KG1 (cell line): Measurements from ENCODE around the gene MYO5B.

ENCODE experiments used
- DNase-seq: peaks from one replicate; lab custom pipeline; 2025; lab: John Stamatoyannopoulos, UW

The MYO5B gene

GRCh38 chr18:50144540-50144939, 50.4 kb downstream of the MYO5B start:
- DNase-seq: no peak

DNA sequence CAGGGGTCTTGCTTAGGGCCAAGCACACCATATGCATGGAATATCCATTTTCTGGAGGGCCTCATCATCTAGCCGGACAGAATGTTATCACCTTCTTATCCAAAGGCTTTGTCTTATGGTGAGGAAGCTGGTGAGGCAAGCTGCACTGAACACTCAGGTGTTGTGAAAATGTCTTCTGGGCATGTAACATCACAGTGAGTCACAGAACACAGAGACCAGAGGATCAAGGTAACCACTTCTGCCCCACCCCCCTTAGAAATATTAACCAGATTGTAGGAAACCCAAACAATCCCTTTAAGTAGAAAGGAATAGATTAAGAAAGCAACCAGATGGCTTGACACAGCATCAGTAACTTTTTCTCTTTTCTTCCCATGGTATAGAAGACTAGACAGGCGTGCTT, 51.1 kb downstream of the MYO5B start:
- DNase-seq: no peak

DNA sequence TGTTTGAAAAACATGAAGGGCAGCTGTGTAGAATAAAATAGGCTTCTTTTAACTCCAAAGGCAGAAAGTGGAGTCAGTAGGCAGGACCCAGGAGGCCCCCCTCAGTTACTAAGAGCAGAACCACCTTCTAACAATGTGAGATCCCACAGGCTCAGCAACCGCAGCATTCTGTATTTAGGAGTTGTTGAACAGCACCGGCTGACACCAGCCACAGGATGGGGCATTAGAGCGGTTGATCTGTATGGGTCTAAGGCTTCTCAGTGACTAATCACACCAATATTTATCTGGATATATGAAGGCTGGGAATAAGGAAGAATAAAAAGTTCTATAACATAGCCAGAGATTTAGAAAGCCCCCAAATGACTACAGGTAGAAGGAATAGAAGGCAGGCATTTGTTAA, 51.7 kb downstream of the MYO5B start:
- DNase-seq: no peak

DNA sequence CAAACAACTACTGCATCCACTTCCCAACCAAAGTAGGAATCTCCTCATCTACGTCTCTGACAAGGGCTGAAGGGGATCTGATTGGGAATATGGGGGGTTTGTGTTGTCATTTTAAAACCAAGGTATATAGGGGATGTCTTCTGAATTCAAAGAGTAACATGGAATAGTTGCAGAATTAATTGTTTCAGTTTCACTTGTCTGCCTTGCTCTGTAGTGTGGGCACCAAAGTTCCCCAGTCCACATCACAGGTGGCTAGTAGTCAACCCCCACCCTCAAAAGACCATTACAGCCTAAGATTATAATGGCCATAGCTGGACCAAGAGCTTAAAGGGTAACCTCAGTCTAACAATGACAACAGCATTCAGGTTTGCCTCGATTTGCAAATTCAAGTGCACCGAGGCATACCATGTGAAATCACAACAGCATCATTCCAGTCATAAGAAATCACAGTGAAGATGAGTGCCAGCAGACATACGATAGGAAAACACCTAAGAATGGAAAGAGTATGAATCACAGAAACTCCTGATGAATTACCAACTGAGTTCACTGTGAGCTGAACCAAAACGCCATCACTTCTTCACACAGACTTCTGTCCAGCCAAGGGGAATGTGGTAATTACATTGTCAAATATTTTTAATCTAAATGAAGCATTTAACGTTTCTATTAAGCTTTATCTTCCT, 52.4 kb downstream of the MYO5B start:
- DNase-seq: no peak

DNA sequence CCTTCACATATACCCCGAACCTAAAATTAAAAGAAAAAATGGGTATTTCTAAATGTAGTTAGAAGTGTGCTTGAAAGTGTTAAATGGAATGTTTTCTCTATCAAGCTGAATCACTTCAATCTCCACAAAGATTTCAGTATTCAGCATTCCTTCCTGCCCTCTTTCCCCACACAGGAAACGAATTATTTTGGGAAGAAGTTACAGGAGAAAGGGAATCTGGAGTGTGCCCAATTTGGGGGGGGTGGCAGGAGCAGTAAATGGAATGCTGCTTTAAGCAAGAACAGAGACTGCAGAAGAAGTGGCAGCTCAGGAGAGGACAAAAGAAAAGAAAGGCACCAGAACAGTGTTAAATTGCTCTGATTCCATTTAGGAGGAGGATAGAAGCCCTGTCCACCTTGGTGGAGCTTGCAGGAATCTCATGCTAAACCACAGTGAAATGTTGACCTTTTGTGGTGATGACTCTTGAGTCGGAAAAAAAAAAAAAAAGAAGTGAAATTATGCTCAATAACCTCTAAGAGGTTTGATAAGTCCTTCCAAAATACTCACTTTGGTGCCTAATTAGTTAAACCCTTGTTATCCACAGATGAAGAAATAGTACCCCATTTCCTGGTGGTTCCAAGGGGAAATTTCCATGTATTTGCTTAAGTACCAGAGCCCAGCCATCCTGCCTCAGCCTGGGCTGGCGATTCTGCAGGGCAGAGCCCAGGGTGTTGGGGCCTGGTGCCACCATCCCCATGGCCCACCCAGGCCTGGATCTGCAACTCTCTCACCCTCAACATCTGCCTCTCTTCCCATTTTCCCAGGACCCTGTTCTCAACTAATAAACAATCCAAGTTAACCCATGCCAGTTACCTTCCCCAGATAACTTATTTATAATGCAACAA, 56.5 kb downstream of the MYO5B start:
- DNase-seq: no peak

- no peak for DNase-seq
Measured at GRCh38 chr18:50135903-50136302, 59.0 kb downstream of the MYO5B start.

- no peak for DNase-seq
Measured at GRCh38 chr18:50133526-50133925, 61.4 kb downstream of the MYO5B start.

DNA sequence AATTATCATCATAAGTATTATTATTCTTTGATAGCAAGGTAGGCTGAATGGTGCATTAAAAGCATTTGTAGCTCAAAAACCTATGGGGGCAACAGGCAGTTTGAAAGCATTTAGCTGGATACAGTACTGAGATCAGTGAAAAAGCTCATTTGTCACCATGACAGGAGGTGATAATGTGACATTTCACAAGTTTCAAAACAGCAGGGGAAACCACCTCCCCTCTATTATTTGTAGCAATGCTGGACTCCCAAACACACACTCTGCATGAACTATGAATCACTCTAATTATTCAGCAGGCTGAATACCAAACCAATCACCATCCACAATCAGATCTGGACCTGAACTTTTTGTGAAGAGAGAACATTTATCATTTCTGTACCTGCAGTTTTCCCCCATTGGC, 63.4 kb downstream of the MYO5B start:
- DNase-seq: no peak

DNA sequence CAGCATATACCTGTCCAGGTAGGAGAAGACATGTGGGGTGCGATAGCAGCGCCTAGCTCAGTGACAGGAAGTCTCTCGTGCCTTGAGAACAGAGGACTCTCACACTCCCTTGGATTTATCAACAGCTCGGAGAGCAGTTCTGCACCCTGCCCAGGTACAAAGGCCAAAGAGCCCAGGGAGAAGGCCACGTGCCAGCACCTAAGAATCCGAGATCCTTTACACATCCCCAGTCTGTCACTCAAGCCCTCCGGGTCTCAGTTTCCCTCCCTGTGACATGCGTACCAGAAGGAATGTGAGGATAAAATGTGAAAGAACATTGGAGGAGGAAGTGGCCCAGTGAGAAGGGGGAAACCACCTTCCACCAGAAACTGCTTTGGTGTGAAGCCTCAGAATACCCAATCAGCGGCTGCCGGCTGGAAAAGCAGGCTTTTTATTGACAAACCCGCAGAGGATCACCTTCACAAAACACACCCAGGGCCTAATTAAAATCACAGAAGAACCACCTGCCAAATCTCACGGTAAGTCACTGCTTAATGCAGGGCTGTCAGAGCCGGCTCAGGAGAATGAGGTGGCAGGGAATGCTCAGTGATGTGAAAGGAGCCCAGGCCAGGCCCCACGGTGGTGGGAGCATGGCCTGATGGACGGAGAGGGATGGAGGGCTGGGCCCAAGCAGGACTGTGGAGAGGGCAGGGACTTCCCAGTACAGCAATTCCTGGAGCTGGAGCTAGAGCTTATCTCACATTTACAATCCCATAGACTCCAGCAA, 66.3 kb downstream of the MYO5B start:
- DNase-seq: no peak

DNA sequence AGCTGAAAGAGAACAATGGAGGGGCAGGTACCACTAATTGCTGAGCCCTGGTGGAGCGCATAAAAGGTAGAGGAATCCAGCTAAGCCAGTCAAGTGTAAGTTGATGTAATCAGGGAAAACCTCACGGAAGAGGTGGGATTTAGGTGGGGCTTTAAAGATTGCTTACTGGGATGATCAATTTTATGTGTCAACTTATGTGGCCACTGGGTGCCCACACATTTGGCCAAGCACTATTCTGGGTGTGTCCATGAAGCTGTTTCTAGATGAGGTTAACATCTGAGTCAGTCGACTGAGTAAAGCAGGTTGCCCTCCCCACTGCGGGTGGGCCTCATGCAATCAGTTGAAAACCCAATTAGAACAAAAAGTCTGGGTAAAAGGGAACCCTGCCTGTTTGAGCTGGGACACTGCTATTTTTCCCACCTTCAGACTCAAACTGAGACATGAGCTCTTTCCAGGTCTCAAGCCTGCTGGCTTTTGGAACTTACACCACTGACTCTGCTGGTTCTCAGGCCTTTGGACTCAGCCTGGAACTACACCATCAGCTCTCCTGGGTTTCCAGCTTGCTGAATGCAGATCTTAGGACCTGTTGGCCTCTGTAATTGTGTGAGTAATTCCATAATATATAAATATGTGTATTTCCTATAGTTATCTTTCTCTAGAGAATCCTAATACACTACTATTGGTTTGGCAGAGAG, 67.3 kb downstream of the MYO5B start:
- DNase-seq: no peak

DNA sequence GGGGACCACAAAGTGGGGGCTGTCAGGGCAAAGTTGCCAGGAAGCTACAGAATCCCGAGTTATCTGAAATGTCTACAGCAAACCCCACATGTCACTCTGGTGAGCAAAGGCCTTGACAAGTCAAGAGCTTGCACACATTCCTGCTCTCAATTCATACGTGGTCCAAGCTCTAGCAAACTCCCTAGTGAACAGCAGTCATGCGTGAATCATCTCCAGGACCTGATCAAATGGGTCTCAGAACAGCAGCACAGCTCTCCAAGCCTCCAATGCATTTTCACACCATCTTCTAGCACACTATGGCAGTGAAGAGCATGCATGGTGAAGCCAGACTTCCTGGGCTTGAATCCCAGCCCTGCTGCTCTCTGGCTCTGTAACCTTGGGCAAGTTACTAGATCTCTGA, 68.5 kb downstream of the MYO5B start:
- DNase-seq: no peak

DNA sequence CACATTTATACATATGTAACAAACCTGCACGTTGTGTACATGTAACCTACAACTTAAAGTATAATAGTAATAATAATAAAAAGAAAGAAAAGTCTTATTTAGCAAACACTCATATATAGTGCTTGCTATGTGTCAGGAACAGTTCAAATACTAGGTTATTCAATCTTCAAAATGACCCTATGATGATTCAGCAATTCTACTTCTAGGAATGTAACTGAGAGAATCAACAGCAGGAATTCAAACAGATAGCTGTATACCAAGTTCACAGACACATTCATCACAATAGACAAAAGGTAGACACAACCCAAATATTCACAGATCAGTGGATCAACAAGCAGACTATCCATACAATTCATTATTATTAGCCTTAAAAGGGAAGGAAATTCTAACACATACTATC, 69.5 kb downstream of the MYO5B start:
- no peak for DNase-seq

DNA sequence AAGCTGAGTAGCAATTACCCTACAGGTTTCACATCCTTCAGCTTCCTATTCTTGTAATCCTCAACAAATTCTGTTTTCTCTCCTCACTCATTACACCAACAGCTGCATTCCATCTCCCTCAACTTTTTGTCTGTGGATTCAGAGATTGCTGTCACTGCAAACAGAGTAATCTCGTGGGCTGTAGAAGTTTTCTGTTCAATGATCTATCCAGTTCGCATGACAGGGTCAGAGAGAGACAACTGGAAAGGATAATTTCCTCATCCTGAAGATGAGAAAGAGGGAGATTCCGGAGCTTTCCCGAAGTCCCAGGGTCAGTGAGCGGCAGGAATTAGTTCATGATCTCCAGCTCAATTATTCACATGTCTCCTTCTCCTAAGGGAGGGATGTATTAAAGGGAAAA, 75.7 kb downstream of the MYO5B start:
- no peak for DNase-seq

DNA sequence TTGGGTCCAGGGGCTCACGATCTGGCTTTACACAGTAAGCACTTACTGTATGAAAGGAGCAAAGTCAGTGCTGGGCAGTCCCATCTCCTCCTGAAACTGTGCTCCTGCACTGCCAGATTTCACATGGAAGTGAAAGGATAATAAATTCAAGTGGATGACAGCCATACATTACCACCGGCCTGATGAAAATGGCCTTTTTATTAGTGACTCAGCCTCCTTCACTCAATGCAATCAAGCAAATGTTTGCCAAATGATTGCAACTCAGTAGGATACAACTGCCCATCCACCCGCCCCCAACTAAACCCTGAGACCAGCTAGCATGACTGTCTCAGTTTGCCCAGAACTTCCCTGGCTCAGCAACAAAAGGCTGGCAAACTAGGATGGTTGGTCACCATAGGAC, 77.1 kb downstream of the MYO5B start:
- no peak for DNase-seq

GRCh38 chr18:50115095-50115494, 79.9 kb downstream of the MYO5B start:
- DNase-seq: no peak

DNA sequence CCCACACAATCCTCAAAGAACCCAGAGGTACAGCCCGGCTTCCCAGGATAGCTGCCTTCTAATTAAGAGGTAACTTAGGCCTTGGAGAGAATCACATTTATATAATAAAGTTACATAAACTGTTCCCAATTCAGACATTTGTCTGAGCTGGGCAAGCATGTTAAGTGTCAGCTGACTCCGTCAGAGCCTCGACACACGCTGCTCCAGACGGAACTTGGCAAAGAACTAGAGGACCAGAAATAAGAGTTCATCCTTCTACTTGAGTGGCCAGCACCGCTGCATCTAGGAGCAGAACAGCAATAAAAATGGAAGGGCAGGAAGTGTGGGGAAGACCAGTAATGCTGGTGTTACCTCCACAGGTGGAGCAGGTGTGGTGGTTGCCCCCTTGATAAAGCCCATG, 80.5 kb downstream of the MYO5B start:
- DNase-seq: no peak

DNA sequence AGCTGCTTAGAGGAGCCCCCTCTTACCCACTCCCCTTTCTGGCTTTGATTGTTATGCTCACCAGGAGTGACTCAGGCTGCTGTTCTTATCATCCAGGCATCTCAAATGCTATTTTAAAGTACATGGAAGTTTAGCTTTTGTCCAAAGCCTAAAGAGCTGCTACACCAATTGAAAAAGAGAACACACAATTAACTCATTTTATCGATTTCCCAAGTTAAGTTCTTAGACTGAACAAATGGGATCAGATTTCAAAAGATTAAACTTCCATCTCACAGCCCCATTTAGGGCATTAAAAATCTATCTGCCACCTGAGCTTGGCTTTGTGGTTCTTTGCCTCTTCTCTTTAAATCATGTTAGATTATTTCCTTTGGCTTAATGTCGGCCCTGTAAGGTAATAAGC, 81.2 kb downstream of the MYO5B start:
- no peak for DNase-seq

GRCh38 chr18:50111398-50111797, 83.5 kb downstream of the MYO5B start:
- DNase-seq: no peak

GRCh38 chr18:50107468-50107977, 87.4 kb downstream of the MYO5B start:
- no peak for DNase-seq

DNA sequence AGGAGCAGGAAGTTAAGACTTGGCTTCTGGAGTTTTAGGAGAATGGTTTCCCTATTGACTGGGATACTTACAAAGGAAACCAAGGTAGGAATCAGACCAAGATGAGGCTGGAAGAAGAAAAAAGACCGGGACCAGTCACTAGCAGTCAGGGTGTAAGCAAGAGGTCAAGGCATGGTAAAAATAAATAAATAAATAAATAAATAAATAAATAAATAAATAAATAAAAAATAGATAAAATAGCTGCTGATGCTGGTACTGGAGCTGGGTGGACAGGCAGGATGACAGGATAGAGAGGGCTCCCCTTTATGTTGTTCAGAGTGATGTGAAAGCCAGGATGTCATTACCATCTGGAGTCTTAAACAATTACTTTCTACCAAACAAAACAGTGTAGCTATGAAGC, 89.9 kb downstream of the MYO5B start:
- DNase-seq: no peak

DNA sequence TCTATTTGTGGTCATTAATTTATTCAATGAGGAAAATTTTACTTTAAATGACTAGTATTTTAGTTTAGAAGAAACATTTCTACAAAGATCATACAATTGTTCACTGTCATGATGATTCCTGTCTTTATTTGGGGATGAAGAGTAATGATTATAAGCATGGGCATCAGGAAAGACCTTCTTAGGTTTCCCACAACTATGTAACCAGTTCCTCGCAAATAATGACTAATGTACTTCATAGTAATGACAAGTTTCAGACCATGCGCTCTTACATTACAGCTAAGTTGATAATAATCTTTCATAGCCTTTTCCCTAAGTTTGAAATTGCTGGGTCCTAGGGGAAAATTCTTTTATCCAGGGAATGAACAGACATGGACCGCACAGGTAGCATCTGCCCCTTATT, 90.5 kb downstream of the MYO5B start:
- no peak for DNase-seq
